HepG2 (cell line): ENCODE data around the gene MTOR. TPM values are rescaled to one million over a fixed set of nuclear protein-coding genes. Genes with fewer than 3 reads are reported as not detected.

Experiments
- BATF2 ChIP-seq: sonication (generic); formaldehyde crosslinking; IDR thresholded peaks from 2 replicates; pipeline ENCODE4 v1.8.0; 2022; ENCODE audit warnings: mild to moderate bottlenecking, missing genetic modification reagents, moderate library complexity
- ETV5 ChIP-seq: IDR thresholded peaks from 2 replicates; pipeline ENCODE4 v1.6.1; 2018; ENCODE audit warnings: missing biosample characterization, missing genetic modification reagents, inconsistent platforms, borderline replicate concordance
- MEIS1 ChIP-seq: sonication (generic); formaldehyde crosslinking; IDR thresholded peaks from 2 replicates; pipeline ENCODE4 v1.9.0; 2021; ENCODE audit warnings: mild to moderate bottlenecking, missing genetic modification reagents, moderate library complexity, borderline replicate concordance
- NFIB ChIP-seq: sonication (generic); formaldehyde crosslinking; IDR thresholded peaks from 2 replicates; pipeline ENCODE4 v1.9.0; 2021; ENCODE audit warnings: missing genetic modification reagents, mild to moderate bottlenecking, borderline replicate concordance
- NFYB ChIP-seq: sonication (generic); formaldehyde crosslinking; IDR thresholded peaks from 2 replicates; pipeline ENCODE4 v1.4.0; 2020; ENCODE audit warnings: missing genetic modification reagents
- RELA ChIP-seq: sonication (generic); formaldehyde crosslinking; IDR thresholded peaks from 2 replicates; pipeline ENCODE4 v1.4.0; 2020; ENCODE audit warnings: missing genetic modification reagents
- TEF ChIP-seq: sonication (generic); formaldehyde crosslinking; IDR thresholded peaks from 2 replicates; pipeline ENCODE4 v1.5.0; 2020; ENCODE audit warnings: missing genetic modification reagents
- ZMYM3 ChIP-seq: sonication (generic); formaldehyde crosslinking; IDR thresholded peaks from 2 replicates; pipeline ENCODE4 v1.5.1; 2020; ENCODE audit warnings: mild to moderate bottlenecking, missing genetic modification reagents
- ZNF276 ChIP-seq: sonication (generic); formaldehyde crosslinking; IDR thresholded peaks from 2 replicates; pipeline ENCODE4 v1.4.0; 2020; ENCODE audit warnings: mild to moderate bottlenecking, low read depth, missing genetic modification reagents
- ZNF460 ChIP-seq: sonication (generic); formaldehyde crosslinking; IDR thresholded peaks from 2 replicates; pipeline ENCODE4 v1.5.1; 2020; ENCODE audit warnings: missing genetic modification reagents, mild to moderate bottlenecking, borderline replicate concordance
- ZNF619 ChIP-seq: sonication (generic); formaldehyde crosslinking; IDR thresholded peaks from 2 replicates; pipeline ENCODE4 v1.4.0; 2020; ENCODE audit warnings: mild to moderate bottlenecking, missing genetic modification reagents
- polyA plus RNA-seq, 8 experiments: library from polyadenylated mRNA; depleted of rRNA in 3 of 8; stranded (reverse) in 7 of 8; unstranded in 1 of 8; fragments of >200 nt; fragmentation: Illumina TruSeq in 4 of 8; extraction: Trizol in 4 of 8; gene quantifications; 2 replicates each; pipeline versions ENCODE4 v1.2.1 to v1.2.3, GENCODE V29; 2011 to 2016; ENCODE audit warnings: low read depth in 4 of 8, missing spikeins in 1 of 8, mixed read lengths in 1 of 8; ENCODE audit not compliant: insufficient read depth in 1 of 8
- total RNA-seq, 5 experiments: library from RNA; depleted of rRNA; stranded (reverse); fragments of >200 nt; fragmentation: Illumina TruSeq; extraction: Trizol; gene quantifications; 2 replicates each; pipeline ENCODE4 v1.2.3, GENCODE V29; 2016; ENCODE audit warnings: low read depth in 1 of 5
- TF ChIP-seq, protein P1 (sequence below): IDR thresholded peaks from 2 replicates; pipeline ENCODE4 v1.6.1; 2016; ENCODE audit warnings: missing compliant biosample characterization, missing genetic modification reagents, borderline replicate concordance
- TF ChIP-seq, protein P2 (sequence below): sonication (generic); formaldehyde crosslinking; IDR thresholded peaks from 2 replicates; pipeline ENCODE4 v1.4.0; 2020; ENCODE audit warnings: missing genetic modification reagents

MTOR gene
- total and polyA plus RNA-seq, 2 of the 13 experiments (the other 11 are each of a cell fraction or from before 2014, with no cell fraction given), result 24.6 to 34.6 TPM

DNA sequence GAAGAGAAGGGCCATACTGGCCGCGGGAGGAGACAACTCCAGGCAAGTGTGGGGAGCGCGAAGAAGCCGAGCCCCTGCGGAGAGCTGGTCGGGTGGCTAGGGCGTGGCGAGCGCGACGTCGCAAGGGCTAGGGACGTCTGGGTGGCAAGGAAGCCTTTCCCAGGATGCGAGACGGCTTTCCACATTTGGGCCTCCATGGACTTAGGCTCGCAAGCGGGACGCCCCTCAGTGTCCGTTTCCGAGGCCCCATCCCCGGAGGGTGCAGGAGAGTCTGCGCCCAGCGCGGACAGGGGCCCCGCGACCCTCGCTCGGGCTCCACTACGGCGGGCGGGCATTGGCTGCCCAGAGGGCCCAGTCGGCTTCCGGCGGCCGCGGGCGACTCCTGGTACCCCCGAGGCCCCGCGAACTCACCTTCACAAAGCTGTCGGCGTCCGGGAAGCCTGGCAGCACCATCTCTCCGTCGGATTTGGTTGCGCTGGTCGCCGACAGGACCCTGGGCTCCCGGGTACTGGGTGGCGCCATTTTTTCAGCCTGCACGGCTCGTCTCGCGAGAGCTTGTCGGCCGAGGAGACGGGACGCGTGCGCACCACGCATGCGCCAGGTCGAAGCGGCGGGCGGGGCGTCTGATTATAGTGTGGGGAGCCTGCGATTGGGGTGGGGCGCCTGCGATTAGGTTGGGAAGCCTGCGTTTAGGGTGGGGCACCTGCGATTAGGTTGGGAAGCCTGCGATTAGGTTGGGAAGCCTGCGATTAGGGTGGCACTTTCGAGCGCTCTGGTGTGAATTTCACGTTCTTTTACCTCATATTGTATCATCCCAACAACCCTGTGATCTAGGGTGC, 162.8 kb downstream of the MTOR start, which contains the start of gene EXOSC10 (continued):
- TF ChIP-seq ZNF276 (CRISPR knock-in tag) (peak; percentile 49; the same call in 1 of the 2 replicates), NFIB (CRISPR knock-in tag) (no peak), BATF2 (CRISPR knock-in tag) (no peak), MEIS1 (CRISPR knock-in tag) (0 out of 2 replicates have a peak, but pooled peaks have one; percentile 71), TEF (CRISPR knock-in tag) (0 out of 2 replicates have a peak, but pooled peaks have one; percentile 69), ETV5 (no peak), ZMYM3 (CRISPR knock-in tag) (no peak), NFYB (CRISPR knock-in tag) (no peak; the same call in 1 of the 2 replicates), ZNF460 (CRISPR knock-in tag) (peak; percentile 2; the same call in 1 of the 2 replicates), RELA (no peak; the same call in 1 of the 2 replicates), ZNF619 (CRISPR knock-in tag) (peak; percentile 49; the same call in 1 of the 2 replicates)
- TF ChIP-seq, protein P1, sequence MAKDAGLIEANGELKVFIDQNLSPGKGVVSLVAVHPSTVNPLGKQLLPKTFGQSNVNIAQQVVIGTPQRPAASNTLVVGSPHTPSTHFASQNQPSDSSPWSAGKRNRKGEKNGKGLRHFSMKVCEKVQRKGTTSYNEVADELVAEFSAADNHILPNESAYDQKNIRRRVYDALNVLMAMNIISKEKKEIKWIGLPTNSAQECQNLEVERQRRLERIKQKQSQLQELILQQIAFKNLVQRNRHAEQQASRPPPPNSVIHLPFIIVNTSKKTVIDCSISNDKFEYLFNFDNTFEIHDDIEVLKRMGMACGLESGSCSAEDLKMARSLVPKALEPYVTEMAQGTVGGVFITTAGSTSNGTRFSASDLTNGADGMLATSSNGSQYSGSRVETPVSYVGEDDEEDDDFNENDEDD (CRISPR knock-in tag), result no peak
- TF ChIP-seq, protein P2, sequence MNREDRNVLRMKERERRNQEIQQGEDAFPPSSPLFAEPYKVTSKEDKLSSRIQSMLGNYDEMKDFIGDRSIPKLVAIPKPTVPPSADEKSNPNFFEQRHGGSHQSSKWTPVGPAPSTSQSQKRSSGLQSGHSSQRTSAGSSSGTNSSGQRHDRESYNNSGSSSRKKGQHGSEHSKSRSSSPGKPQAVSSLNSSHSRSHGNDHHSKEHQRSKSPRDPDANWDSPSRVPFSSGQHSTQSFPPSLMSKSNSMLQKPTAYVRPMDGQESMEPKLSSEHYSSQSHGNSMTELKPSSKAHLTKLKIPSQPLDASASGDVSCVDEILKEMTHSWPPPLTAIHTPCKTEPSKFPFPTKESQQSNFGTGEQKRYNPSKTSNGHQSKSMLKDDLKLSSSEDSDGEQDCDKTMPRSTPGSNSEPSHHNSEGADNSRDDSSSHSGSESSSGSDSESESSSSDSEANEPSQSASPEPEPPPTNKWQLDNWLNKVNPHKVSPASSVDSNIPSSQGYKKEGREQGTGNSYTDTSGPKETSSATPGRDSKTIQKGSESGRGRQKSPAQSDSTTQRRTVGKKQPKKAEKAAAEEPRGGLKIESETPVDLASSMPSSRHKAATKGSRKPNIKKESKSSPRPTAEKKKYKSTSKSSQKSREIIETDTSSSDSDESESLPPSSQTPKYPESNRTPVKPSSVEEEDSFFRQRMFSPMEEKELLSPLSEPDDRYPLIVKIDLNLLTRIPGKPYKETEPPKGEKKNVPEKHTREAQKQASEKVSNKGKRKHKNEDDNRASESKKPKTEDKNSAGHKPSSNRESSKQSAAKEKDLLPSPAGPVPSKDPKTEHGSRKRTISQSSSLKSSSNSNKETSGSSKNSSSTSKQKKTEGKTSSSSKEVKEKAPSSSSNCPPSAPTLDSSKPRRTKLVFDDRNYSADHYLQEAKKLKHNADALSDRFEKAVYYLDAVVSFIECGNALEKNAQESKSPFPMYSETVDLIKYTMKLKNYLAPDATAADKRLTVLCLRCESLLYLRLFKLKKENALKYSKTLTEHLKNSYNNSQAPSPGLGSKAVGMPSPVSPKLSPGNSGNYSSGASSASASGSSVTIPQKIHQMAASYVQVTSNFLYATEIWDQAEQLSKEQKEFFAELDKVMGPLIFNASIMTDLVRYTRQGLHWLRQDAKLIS (CRISPR knock-in tag), result no peak
